ENCODE data around the gene SH3PXD2B. TPM values are rescaled to one million over a fixed set of nuclear protein-coding genes. Genes with fewer than 3 reads are reported as not detected.

The SH3PXD2B gene
- total and polyA plus RNA-seq, 2 of the 13 experiments (the other 11 are each of a cell fraction or from before 2014, with no cell fraction given): 3.4 to 4.6 TPM

- ATAC-seq: no peak
- 90% methylated on average over 2 of the region's 4 CpGs for WGBS (ENCODE audit: low lambda C conversion rate)
- no peak for TF ChIP-seq SOX13 (IDR thresholded peaks at IDR 0.05)
- no peak for TF ChIP-seq SOX13 (CRISPR knock-in tag; conservative IDR thresholded peaks at IDR 0.05 in 1 of 2, IDR thresholded peaks at IDR 0.05 in 1 of 2)
- no peak for TF ChIP-seq ZBTB7A (CRISPR knock-in tag; IDR thresholded peaks at IDR 0.05)
- TF ChIP-seq YY1 (IDR thresholded peaks at IDR 0.05; ENCODE audit: insufficient read depth, insufficient replicate concordance, low read depth, low read length): no peak
- no peak for TF ChIP-seq SMAD3 (CRISPR knock-in tag; IDR thresholded peaks at IDR 0.05)
- TF ChIP-seq SYNCRIP (IDR thresholded peaks at IDR 0.05; ENCODE audit: insufficient read depth, low read depth, low read length): no peak
- TF ChIP-seq POLR2A (IDR thresholded peaks at IDR 0.05; ENCODE audit: insufficient read depth in 1 of 2, low read depth in 2 of 2, low read length in 2 of 2): no peak
- TF ChIP-seq ZNF574 (CRISPR knock-in tag; IDR thresholded peaks at IDR 0.05): no peak
- TF ChIP-seq ISX (CRISPR knock-in tag; conservative IDR thresholded peaks at IDR 0.05): no peak
- no peak for TF ChIP-seq ZNF451 (CRISPR knock-in tag; IDR thresholded peaks at IDR 0.05)
- no peak for TF ChIP-seq ZNF589 (CRISPR knock-in tag; conservative IDR thresholded peaks at IDR 0.05)
- no peak for TF ChIP-seq ATF2 (CRISPR knock-in tag; IDR thresholded peaks at IDR 0.05)
- no peak overlapping the region for H3K4me2 ChIP-seq (ENCODE audit: low read depth, low read length)
- in situ Hi-C loops (cut with HindIII; ENCODE audit: extremely low pct_ligation_motif_present, low pct_unique_long_range_greater_than_20kb): no loop called here
- BruUV-seq (replicated peaks): no TSS peak
- no peak for DNase-seq (ENCODE audit: low spot score)
- H3K27me3 ChIP-seq (ENCODE audit: control insufficient read depth in 1 of 2, insufficient read depth in 2 of 2, low read length in 2 of 2): no peaks in the 10 kb centered on the region
- no peaks in the 10 kb centered on the region for H3K79me2 ChIP-seq (ENCODE audit: insufficient read depth, low read length)
- H3K36me3 ChIP-seq (replicated peaks in 1 of 2; ENCODE audit: control insufficient read depth in 1 of 2, insufficient read depth in 2 of 2, low read length in 2 of 2): peaks cover 4% of the 10 kb centered on the region in 2 experiments; a peak in 3 of 5 replicates
- H3K4me3 ChIP-seq (replicated peaks in 1 of 3; ENCODE audit: insufficient read depth in 1 of 3, low read depth in 2 of 3, low read length in 3 of 3): no peak overlapping the region
- no peaks in the 10 kb centered on the region for H4K20me1 ChIP-seq (ENCODE audit: insufficient read depth, low read length)
- POLR2A ChIA-PET: no interaction called here
- CTCF ChIA-PET (ENCODE audit: low intra/inter-chr PET ratio, low total read pairs): no interaction called here
- FAIRE-seq: no peak
- no peak overlapping the region for H2AFZ ChIP-seq (ENCODE audit: low read length)
- no peaks in the 10 kb centered on the region for H3K9me3 ChIP-seq (ENCODE audit: low read length)
- peaks cover 10% of the 10 kb centered on the region for H3K4me1 ChIP-seq (ENCODE audit: insufficient read depth, low read length)
- no peak overlapping the region for H3K27ac ChIP-seq (ENCODE audit: extremely low read length, insufficient read depth, low read length)
- H3K9ac ChIP-seq (ENCODE audit: insufficient read depth, low read depth, low read length): no peak overlapping the region
- intact Hi-C loops (cut with micrococcal nuclease; ENCODE audit: unreplicated experiment): no loop called here
Observed at GRCh38 chr5:172377856-172378255, 76.5 kb downstream of the SH3PXD2B start.
